Activated T-helper 1 cell treated with Interleukin-2 at 50 U/mL for 16 hours (primary cell): ENCODE results near the gene APOD.
"Not testable (repeated sequence)": the region's sequence is repeated elsewhere in the genome, so short reads cannot be mapped to it uniquely, and the experiment has no call there.

Source experiments
- DNase-seq: peaks from one replicate; pipeline ENCODE4 v3.0.0-alpha.2; 2020; ENCODE audit warnings: low read depth

APOD gene

DNA sequence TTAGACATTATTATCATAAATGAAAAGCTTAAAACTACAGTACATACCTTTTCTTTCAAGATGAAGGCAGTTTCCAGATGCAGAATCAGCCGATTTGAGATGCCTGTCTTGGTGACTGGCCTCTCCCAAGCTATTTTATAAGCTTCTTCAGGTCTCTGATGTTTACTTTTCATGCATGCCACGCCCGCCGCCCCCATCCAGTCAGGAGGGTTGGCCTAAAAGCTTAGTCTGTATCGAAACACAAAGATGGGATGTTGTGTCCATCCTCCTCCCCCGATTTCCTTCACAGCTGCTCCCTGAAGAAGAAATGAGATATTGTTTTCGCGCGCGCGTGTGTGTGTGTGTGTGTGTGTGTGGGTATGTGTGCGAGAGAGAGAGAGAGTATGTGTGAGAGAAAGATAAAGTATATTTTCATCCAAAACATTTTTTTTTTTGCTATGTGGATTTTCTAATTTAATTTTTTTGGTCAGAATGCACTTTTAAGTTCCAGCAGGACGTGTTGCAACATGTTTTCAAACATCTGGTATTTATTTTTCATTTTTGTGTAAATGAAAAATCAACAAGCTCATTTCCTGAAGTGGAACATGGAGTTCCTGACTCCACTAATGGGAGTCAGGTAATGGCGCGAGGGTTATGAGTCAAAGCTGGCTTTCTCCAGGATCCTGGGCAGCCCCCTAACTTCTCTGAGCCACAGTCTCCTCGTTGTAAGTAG, at the start of gene APOD:
Gene APOD, minus strand, starts transcription at position 110 of the 712 bp plus-strand sequence. CDS start 4,479 bp downstream, outside the sequence.
- no peak for DNase-seq

- DNase-seq, result not testable (repeated sequence)
Measured at GRCh38 chr3:195633351-195633750, 49.6 kb upstream of the APOD start.

- not testable (repeated sequence) for DNase-seq
Measured at GRCh38 chr3:195632501-195633185, 48.9 kb upstream of the APOD start.

- DNase-seq, result not testable (repeated sequence)
Measured at GRCh38 chr3:195632046-195632445, 48.3 kb upstream of the APOD start.

GRCh38 chr3:195630938-195631495, 47.3 kb upstream of the APOD start:
- not testable (repeated sequence) for DNase-seq

DNA sequence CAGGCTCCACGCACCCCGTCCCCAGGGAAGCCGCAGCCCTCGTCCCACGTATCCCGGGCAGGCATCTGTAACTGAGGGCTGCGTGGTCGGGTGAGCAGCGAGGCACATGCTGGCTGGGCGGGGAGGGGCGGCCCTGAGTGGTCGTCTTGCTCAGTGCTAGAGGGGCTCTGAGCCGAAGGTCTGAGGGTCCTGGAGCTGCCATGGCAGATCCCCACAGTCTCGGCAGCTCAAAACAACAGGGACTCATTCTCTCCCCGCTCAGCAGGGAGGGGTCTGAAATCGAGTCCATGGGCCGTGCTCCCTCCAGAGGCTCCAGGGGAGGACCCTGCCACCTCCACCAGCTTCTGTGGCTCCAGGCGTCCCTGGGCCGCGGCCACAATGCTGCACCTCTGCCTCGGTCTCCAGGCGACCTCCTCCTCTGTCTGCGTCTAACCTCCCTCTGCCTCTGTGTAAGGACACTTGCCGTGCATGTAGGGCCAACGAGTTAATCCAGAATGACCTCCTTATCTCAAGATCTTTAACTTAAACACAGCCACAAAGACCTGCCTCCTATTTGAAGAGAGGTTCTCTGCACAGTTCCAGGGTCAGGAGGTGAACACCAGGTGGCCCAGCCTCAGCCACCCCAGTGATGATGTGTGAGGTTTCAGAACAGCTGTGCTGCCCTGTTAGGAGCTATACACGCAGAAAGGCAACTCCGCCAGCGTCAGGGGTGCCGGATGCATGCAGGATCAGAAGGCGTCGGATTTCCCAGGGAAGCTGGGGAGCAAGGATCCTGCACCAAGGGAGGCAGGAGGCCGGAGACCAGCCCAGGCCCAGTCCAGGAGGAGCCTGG, 46.6 kb upstream of the APOD start:
- not testable (repeated sequence) for DNase-seq

DNA sequence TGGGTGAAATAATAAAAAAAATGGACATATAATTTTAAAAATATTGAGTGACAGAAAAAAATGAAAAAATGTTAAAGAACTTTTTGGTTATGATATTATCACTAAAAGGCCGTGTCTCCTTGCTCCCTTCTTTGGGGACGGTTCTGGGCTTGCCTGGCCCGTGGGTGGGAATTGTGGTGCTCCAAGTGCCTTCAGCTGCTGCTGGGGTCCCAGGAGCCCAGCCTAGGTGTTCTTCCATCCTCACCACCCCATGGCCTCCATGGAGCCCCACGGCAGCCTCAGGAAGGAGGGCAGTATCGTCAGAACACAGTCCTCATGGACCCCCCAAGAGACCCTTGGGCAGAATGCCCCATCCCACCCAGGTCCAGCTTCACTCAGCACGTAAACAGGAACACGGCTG, 45.9 kb upstream of the APOD start:
- not testable (repeated sequence) for DNase-seq

DNA sequence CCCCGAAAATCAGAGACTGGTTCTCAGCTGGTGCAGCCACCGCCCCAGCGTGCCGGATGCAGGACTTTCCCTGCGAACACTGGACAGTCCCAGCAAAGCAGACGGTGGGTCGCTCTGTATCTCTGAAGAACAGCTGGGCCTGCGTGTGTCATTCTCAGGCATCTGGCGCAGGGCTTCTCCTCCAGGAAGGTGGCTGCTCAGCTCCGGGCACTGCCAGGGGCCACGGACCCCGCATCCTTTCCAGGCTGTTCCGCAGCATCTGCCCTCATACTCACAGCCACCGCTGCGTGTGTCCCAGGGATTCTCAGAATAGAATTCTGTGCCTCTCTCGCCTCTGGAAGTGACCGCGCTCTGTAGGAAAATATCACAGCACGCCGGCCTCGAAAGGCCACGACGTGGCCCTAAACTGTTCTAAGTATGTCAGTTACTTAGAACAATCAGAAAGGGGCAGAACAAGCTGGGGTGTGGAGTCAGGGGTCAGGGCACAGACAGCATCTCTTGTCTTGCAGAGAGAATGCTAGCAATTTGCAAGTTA, 44.7 kb upstream of the APOD start:
- DNase-seq, result not testable (repeated sequence)

GRCh38 chr3:195627515-195628385, 44.0 kb upstream of the APOD start:
- not testable (repeated sequence) for DNase-seq

GRCh38 chr3:195624603-195625560, 41.1 kb upstream of the APOD start:
- not testable (repeated sequence) for DNase-seq

GRCh38 chr3:195624171-195624570, 40.4 kb upstream of the APOD start:
- DNase-seq, result not testable (repeated sequence)

GRCh38 chr3:195623217-195623965, 39.7 kb upstream of the APOD start:
- DNase-seq, result not testable (repeated sequence)

DNA sequence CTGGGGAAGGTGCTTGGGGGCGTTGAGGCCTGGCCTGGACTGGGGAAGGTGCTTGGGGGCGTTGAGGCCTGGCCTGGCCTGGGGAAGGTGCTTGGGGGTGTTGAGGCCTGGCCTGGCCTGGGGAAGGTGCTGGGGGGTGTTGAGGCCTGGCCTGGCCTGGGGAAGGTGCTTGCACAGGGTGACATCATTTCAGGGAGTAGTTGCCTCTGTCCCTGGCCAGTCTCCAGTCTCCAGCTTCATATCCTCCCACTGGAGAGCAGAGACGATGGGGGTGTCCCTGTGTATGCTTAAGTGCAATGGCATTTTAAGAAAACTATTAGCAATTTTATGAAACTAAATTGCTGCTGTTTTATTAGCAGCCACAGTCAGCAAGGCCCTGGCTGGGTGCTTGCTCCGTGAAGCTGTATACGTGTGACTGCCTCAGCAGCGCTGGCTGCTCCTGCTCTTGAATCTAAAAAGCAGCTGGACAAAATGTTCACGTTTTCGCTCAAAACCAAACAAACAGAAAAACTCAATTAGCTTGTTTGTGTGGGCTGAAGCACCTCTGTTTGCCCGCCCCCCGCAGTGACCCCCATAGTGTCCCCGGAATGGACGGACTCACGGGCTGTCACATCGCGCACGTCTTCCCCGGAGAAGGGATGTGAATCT, 38.9 kb upstream of the APOD start:
- not testable (repeated sequence) for DNase-seq

GRCh38 chr3:195622012-195622411, 38.3 kb upstream of the APOD start:
- DNase-seq, result not testable (repeated sequence)

GRCh38 chr3:195621095-195621494, 37.4 kb upstream of the APOD start:
- DNase-seq, result not testable (repeated sequence)

- DNase-seq, result not testable (repeated sequence)
Measured at GRCh38 chr3:195620476-195620875, 36.7 kb upstream of the APOD start.

DNA sequence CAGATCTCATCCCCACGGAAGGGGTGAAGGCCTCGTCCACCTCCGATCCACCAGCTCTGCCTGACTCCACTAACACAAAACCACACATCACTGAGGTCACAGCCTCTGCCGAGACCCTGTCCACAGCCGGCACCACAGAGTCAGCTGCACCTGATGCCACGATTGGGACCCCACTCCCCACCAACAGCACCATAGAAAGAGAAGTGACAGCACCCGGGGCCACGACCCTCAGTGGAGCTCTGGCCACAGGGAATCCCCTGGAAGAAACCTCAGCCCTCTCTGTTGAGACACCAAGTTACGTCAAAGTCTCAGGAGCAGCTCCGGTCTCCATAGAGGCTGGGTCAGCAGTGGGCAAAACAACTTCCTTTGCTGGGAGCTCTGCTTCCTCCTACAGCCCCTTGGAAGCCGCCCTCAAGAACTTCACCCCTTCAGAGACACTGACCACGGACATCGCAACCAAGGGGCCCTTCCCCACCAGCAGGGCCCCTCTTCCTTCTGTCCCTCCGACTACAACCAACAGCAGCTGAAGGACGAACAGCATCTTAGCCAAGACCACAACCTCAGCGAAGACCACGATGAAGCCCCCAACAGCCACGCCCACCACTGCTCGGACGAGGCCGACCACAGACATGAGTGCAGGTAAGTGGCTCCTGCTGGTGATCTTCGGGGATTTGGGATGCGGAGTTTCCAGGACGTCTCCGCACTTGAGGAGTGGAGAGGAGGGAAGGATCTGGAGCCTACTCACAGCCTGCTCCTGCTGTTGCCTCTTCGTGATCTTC, 36.0 kb upstream of the APOD start:
- DNase-seq, result not testable (repeated sequence)
